Measurements from ENCODE around the gene WNT2B.

The WNT2B gene

DNA sequence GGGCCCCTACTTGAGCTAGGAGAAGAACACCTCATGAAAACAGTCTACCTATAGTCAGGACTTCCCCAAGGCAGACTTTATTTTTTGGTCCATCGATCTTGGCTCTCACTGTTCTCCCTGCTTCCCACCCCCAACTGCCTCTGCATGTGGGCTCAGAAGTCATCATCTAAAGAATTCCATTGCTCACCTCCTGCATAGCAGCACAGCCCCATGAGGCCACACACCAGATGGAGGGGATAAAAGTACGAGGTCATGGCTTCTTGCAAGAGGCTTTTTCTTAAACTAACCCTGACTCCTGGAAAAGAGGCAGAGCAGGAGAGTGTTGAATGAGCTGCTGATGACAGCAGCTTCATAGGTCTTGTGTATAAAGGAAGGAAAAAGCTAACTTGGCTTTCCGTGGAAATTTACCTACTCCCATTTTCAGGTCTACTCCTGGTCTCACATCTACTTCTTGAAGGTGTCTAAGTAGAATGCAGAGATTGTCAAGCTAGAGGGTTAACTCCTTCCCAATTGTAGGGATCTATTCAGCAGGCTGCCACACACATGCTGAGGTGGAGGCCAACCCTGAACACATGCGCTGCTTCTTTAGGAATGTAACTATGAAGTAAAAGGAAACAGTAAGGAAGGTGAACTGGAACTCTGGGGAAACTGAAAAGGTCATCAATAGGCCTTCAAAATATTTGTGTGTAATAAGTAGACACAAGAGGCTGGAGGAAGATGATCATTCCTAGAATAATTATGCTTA, 18.7 kb downstream of the WNT2B start:
- DNase-seq (ENCODE audit: low read depth) = no peak

GRCh38 chr1:112528076-112528475, 19.3 kb downstream of the WNT2B start:
- DNase-seq (ENCODE audit: low read depth) = no peak

DNA sequence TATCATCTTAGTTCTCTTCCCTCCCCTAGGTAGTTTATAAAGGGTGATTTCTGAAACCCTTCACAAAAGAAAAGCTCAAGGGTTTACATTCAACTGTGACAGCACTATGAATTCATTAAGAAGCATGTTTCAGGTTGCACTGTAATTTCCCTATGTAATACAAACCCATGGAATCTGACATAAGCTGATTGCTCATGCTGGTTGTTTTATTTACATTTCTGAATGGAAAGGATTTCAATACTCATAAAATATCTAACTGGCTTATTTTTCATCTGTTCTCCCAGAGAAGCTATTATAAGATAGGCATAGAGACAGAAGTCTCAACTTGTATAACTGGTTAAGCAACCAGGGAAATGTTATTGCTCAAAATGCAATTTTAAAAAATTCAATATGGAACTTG, 20.5 kb downstream of the WNT2B start:
- DNase-seq (ENCODE audit: low read depth) = no peak

GRCh38 chr1:112530832-112531231, 22.1 kb downstream of the WNT2B start:
- no peak for DNase-seq (ENCODE audit: low read depth)

DNA sequence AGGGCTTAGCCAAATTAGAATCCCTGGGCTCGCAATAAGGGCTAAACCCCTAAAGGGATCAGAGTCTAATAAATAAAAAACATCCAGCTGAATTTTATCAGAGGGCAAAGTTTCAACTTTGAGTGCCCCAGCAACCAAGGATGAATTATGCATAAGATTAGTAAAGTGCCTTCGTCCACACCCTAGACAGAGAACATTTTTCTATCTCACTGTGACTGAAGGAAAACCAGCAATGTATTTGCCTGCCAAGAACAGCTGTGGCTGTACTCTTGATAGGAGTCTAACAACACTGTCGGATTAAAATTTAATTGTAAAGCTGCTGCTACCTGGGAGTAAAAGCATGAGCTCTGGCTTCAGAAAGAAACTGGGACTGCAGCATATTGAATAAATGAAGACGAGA, 23.3 kb downstream of the WNT2B start:
- DNase-seq (ENCODE audit: low read depth) = no peak

- DNase-seq (ENCODE audit: low read depth) = no peak
These were observed 24.3 kb downstream of the WNT2B start for GRCh38 chr1:112533029-112533428.

- DNase-seq (ENCODE audit: low read depth) = no peak
These were observed 27.8 kb downstream of the WNT2B start for GRCh38 chr1:112536561-112536960.

- DNase-seq (ENCODE audit: low read depth) = no peak
These were observed 28.7 kb downstream of the WNT2B start for GRCh38 chr1:112537456-112537855.

GRCh38 chr1:112538883-112539282, 30.1 kb downstream of the WNT2B start:
- DNase-seq (ENCODE audit: low read depth) = no peak

- DNase-seq (ENCODE audit: low read depth) = no peak
These were observed 31.5 kb downstream of the WNT2B start for GRCh38 chr1:112540226-112540794.

- DNase-seq (ENCODE audit: low read depth) = no peak
These were observed 32.5 kb downstream of the WNT2B start for GRCh38 chr1:112541299-112541698.

DNA sequence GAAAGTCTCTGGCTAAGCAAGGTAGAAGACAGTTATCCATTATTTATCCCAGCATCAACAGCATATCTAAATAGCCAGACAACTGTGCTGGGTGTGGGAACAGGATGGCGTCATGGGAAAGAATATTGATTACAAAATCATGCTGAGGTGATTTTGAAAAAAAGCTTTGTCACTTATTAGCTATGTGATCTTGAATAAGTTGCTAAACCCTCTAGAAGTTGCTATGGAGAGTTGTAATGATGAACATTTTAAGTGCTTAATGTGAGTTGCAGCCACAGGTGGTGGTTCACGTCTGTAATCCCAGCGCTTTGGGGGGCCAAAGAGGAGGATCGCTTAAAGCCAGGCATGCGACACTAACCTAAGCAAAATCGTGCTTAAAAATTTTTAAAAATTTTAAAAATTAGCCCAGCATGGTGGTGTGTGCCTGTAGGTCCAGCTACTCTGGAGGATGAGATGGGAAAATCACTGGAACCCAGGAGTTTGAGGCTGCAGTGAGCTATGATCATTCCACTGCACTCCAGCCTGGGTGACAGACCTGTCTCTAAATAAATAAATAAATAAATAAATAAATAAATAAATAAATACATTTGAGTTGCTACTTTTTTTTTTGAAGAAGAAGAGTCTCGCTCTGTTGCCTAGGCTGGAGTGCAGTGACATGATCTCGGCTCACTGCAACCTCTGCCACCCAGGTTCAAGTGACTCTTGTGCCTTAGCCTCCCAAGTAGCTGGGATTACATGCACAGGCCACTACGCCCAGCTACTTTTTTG, 33.6 kb downstream of the WNT2B start:
- DNase-seq (ENCODE audit: low read depth) = no peak

DNA sequence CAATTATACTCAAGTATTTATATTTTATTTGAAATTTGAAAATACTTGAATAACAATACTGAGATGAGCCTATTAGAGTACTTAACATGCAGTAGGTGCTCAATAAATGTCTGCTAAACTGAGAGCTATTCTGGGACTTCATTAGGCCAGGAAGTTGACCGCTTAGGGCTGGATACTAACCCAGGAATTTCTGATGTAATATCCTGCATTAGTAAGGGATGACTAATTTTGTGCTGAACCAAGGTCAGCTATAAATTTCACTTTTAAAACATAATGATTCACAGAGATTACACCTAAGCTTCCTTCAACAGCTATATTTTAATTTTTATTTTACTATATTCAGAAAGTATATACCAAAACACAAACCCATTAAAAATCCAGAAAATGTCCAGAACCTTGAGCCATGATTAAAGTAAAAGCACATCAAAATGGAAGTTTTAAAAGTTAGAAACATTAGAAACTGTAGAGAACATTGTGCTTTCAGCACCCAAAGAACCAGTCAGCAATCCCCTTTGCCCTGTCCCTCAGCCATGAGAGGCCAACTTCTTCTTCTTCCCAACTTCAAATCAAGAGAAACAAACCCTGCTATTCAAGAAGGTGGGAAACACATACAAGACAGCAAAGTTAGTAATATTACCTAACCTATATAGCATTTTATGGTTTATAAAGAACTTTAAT, 35.4 kb downstream of the WNT2B start:
- no peak for DNase-seq (ENCODE audit: low read depth)

DNA sequence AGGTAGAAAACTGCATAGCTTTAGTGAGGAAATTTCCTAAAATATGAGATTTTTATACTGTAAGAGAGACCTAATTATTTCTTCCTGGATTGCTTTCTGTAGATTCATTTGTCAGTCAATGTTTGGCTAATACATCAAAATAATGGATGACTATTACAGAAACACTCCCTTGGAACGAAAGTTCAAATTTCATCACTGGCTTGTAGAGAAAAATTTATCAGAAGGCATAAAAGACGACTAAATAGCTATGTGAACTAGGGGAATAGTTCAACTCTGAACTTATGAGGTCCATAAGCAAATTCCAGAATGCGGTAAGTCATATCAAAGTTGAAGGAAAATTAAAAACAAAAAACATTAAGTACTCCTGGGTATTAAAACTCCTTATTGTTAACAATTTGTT, 36.0 kb downstream of the WNT2B start:
- no peak for DNase-seq (ENCODE audit: low read depth)

GRCh38 chr1:112546076-112546475, 37.3 kb downstream of the WNT2B start:
- no peak for DNase-seq (ENCODE audit: low read depth)

- no peak for DNase-seq (ENCODE audit: low read depth)
These were observed 39.8 kb downstream of the WNT2B start for GRCh38 chr1:112548547-112548946.

DNA sequence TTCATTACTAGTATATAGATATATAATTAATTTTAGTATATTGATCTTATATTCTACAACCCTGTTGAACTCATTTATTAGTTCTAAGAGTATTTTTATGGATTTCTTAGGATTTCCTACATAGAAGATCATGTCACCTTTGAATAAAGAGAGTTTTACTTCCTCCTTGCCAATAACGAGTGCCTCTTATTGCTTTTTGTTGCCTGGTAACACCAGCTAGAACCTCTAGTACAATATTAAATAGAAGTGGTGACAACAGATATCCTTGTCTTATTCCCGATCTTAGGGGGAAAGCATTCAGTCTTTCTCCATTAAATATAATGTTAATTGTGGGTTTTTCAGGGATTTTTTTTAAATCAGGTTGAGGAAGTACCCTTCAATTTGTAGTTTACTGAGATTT, 40.8 kb downstream of the WNT2B start:
- DNase-seq (ENCODE audit: low read depth) = no peak

DNA sequence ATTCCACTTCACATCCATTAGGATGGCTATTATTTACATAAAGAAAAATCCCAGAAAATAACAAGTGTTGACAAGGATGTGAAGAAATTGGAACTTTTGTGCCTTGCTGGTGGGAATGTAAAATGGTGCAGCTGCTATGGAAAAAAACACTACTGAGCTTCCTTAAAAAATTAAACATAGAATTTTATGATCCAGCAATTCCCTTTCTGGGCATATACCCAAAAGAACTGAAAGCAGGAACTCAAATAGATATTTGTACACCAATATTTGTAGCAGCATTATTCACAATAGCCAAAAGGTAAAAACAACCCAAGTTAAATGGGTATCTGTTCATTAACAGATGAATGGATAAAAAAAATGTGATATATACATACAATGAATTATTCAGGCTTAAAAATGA, 45.6 kb downstream of the WNT2B start:
- DNase-seq (ENCODE audit: low read depth) = no peak

DNA sequence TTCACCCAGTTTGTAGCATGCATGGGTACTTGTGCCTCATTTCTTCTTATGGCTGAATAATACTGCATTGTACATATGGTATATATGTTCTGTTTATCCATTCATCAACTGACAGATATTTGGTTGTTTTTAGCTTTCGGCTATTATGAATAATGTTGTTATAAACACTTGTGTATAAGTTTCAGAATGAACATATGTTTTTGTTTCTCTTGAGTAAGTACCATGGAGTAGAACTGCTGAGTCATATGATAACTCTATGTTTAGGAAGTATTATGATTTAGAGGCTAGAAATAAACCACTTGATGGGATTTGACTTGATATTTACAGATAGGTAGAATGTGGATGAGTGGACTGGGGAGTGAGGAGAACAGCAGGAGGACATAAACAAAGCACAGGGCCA, 48.6 kb downstream of the WNT2B start:
- no peak for DNase-seq (ENCODE audit: low read depth)

GRCh38 chr1:112558634-112559033, 49.9 kb downstream of the WNT2B start:
- no peak for DNase-seq (ENCODE audit: low read depth)

GRCh38 chr1:112563341-112563740, 54.6 kb downstream of the WNT2B start:
- DNase-seq (ENCODE audit: low read depth) = no peak

GRCh38 chr1:112564081-112564480, 55.3 kb downstream of the WNT2B start:
- no peak for DNase-seq (ENCODE audit: low read depth)

DNA sequence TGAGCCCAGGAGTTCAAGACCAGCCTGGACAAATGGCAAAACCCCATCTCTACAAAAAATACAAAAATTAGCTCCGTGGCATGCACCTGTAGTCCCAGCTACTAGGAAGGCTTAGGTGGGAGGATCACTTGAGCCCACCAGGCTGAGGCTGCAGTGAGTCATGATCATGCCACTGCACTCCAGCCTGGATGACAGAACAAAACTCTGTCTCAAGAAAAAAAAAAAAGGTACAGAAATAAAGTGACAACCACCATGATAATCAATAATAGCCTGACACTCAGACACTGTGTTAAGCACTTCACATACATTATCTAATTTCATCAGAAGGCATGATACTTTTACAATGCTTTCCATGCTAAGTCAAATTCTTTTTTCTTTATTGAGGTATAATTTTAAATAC, 57.0 kb downstream of the WNT2B start:
- no peak for DNase-seq (ENCODE audit: low read depth)
